ENCODE measurements around the gene EFCAB11.

EFCAB11 gene

DNA sequence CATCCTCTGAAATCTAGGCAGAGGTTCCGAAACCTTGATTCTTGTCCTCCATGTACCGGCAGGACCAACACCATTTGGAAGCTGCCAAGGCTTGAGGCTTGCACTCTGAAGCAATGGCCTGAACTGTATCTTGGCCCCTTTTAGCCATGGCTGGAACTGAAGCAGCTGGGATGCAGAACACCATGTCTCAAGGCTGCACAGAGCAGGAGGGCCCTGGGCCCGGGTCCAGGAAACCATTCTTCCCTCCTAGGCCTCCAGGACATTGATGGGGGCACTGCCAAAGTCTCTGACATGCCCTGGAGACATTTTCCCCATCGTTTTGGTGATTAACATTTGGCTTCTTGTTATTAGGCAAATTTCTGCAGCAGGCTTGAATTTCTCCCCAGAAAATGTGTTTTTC lies 198.7 kb downstream of the EFCAB11 start:
- no peak for DNase-seq

DNA sequence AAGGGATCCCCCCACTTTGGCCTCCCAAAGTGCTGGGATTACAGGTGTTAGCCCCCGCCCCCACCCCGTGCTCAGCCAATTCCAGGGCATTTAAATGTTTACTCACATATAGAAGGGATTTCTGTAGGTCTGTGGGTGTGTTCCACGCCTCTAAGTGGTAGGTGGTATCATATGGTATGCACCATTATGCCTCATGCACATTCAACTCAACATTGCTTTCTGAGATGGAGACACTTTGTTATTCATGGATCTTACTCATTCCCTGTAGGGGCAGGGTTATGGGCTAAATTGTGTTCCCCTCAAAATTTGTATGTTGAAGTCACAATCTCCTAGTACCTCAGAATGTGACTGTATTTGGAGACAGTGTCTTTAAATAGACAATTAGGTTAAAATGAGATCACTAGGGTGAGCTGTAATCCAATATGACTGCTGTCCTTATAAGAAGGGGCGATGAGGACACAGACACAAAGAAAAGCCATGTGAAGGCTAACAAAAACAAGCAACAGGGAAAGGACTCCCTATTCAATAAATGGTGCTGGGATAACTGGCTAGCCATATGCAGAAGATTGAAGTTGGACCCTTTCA lies 200.6 kb downstream of the EFCAB11 start:
- no peak for DNase-seq

DNA sequence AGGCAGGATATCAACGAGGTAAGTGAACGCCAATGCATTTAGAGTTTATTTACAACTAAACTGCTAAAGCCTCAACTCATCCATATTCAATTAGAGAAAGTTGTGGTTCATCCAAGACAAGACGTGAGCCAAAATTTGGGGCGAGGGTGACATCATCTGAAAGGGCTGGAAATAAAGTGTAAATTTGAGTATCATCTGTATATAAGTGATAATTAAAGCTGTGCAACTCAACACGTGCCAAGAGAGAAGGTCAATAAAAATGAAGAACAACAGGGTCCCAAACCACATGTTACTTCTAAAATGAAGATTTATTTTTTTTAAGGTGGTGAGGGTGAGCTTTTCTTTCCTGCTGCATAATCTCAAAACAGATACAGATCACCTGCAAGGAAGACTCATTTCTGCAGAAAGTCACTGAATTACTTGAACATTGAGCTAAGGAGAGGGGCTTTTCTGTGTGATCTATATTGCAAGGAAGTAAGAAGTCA lies 203.6 kb downstream of the EFCAB11 start:
- no peak for DNase-seq

- DNase-seq = no peak
Observed at GRCh38 chr14:89750281-89750755, 204.2 kb downstream of the EFCAB11 start.

GRCh38 chr14:89748004-89748403 lies 206.5 kb downstream of the EFCAB11 start:
- no peak for DNase-seq

GRCh38 chr14:89747126-89747525 lies 207.4 kb downstream of the EFCAB11 start:
- DNase-seq = no peak

DNA sequence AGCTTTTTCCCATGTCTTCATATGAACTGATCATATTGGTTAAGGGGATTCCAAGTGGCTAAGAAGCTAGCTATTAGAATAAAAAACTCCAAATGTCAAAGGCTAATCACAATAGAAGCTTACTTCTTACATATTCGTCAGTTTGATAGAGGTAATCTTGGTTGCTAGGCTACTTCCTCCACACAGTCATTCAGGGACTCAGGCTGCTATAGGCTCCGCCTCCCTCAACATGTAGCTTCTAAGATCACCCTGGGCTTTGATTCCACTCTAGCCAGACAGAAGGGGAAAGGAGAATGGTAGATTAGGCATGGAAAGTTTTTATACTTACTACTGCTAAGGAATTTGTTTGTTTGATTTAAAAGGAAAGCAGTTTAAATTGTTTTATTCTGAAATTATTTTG lies 207.9 kb downstream of the EFCAB11 start:
- no peak for DNase-seq

DNA sequence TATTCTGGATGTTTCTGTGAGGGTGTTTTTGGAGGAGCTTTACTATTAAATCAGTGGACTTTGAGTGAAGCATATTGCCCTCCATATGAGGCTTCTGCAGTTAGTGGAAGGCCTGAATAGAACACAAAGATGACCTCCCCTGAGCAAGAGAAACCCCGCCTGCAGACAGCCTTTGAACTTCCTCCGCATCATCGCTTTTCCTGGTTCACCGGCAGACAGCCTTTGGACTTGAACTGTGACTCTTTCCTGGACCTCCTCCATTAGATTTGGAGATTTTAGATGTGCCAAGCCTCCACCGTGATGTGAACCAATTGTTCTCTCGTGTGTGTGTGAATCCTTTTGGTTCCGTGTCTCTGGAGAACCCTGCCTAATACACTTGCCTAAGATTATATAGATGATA lies 208.4 kb downstream of the EFCAB11 start:
- DNase-seq = no peak
